Mammary microvascular endothelial cell (primary cell): ENCODE measurements around the gene STARD8. TPM values are rescaled to one million over a fixed set of nuclear protein-coding genes. Genes with fewer than 3 reads are reported as not detected.

ENCODE experiments used
- total RNA-seq: library from RNA; depleted of rRNA; stranded (reverse); fragments of >200 nt; gene quantifications from 2 replicates; pipeline ENCODE4 v1.2.3, GENCODE V29; 2015

Gene STARD8, protein sequence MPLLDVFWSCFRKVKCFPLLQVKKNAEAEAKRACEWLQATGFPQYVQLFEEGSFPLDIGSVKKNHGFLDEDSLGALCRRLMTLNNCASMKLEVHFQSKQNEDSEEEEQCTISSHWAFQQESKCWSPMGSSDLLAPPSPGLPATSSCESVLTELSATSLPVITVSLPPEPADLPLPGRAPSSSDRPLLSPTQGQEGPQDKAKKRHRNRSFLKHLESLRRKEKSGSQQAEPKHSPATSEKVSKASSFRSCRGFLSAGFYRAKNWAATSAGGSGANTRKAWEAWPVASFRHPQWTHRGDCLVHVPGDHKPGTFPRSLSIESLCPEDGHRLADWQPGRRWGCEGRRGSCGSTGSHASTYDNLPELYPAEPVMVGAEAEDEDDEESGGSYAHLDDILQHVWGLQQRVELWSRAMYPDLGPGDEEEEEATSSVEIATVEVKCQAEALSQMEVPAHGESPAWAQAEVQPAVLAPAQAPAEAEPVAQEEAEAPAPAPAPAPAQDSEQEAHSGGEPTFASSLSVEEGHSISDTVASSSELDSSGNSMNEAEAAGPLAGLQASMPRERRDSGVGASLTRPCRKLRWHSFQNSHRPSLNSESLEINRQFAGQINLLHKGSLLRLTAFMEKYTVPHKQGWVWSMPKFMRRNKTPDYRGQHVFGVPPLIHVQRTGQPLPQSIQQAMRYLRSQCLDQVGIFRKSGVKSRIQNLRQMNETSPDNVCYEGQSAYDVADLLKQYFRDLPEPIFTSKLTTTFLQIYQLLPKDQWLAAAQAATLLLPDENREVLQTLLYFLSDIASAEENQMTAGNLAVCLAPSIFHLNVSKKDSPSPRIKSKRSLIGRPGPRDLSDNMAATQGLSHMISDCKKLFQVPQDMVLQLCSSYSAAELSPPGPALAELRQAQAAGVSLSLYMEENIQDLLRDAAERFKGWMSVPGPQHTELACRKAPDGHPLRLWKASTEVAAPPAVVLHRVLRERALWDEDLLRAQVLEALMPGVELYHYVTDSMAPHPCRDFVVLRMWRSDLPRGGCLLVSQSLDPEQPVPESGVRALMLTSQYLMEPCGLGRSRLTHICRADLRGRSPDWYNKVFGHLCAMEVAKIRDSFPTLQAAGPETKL
- total RNA-seq: 13.9 and 16.6 TPM in 2 replicates

DNA sequence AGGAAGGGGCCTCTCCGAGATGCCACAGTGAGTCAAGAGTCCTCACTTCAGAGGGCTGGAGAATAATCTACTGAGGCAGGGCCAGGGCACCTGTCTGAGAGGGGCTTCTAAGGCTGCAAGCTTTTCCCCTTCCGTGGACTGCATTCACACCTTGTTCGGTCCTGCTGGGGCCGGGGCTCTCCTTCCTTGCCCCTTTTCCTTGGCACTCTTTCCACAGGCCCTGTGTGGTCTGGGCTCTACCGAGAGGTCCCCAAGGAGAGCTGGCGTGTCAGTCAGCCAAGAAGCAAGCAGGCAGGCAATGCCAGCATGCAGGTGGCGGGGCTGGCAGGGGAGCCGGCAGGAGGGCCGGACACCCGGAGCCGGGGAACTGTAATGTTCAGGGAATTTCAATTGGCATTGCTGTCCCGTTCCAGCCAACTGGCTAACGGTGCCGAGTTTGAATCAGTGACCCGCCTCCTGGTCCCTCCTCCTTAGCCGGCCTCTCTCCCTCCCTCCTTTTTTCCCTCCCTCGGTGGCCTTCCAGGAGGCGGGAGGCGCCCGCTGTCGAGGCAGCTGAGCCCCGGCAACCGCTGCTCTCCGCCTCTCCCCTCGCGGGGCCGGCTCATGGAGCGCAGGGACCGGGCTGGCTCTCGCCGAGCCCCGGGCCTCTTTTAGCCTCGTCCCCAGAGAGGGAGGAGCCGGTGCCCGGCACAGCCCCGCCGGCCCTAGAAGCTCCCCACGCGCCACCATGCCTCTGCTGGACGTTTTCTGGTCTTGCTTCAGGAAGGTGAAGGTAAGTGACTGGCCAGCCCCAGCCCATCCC is at the start of gene STARD8:
Gene STARD8, plus strand, starts transcription at position 511 of the 802 bp plus-strand sequence. Its CDS starts 217 bp downstream, at position 728.

Other genes with a start within 250 kb of the STARD8 start
- 4.2 and 4.3 TPM in 2 replicates for gene OPHN1, start 214.2 kb upstream of the STARD8 start, total RNA-seq
- 12.5 and 12.9 TPM in 2 replicates for gene YIPF6, start 148.6 kb upstream of the STARD8 start, total RNA-seq
- gene EFNB1, start 181.4 kb downstream of the STARD8 start, total RNA-seq: 162 and 184 TPM in 2 replicates